ENCODE results near the gene HAP1.

Gene HAP1

GRCh38 chr17:41773731-41774193 lies 39.3 kb upstream of the HAP1 start:
- ATAC-seq (ENCODE audit: low read depth) (no peak), DNase-seq (ENCODE audit: low spot score) (no peak)
- Histone ChIP-seq H3K27me3 (ENCODE audit: insufficient read depth, poor library complexity, severe bottlenecking) (no peaks in the 10 kb centered on the region), H3K36me3 (ENCODE audit: low read depth) (peaks cover 71% of the 10 kb centered on the region), H3K4me1 (ENCODE audit: insufficient read depth, poor library complexity, severe bottlenecking) (peaks cover 67% of the 10 kb centered on the region), H3K9me3 (ENCODE audit: severe bottlenecking) (no peaks in the 10 kb centered on the region), H3K27ac (ENCODE audit: poor library complexity, severe bottlenecking) (peak overlapping the region; percentile 94), H3K4me3 (ENCODE audit: severe bottlenecking) (no peak overlapping the region)
- TF ChIP-seq CTCF (IDR thresholded peaks at IDR 0.05; ENCODE audit: poor library complexity, severe bottlenecking): no peak

- Histone ChIP-seq H3K4me3 (ENCODE audit: severe bottlenecking) (no peak overlapping the region), H3K9me3 (ENCODE audit: severe bottlenecking) (no peaks in the 10 kb centered on the region), H3K27ac (ENCODE audit: poor library complexity, severe bottlenecking) (peak overlapping the region; percentile 94), H3K4me1 (ENCODE audit: insufficient read depth, poor library complexity, severe bottlenecking) (peaks cover 61% of the 10 kb centered on the region), H3K27me3 (ENCODE audit: insufficient read depth, poor library complexity, severe bottlenecking) (no peaks in the 10 kb centered on the region), H3K36me3 (ENCODE audit: low read depth) (peaks cover 77% of the 10 kb centered on the region)
- peak; percentile 97 for DNase-seq (ENCODE audit: low spot score)
- peak; percentile 83 for ATAC-seq (ENCODE audit: low read depth)
- no peak for TF ChIP-seq CTCF (IDR thresholded peaks at IDR 0.05; ENCODE audit: poor library complexity, severe bottlenecking)
Observed at GRCh38 chr17:41773190-41773588, 38.7 kb upstream of the HAP1 start.

- Histone ChIP-seq H3K36me3 (ENCODE audit: low read depth) (peaks cover 82% of the 10 kb centered on the region), H3K9me3 (ENCODE audit: severe bottlenecking) (no peaks in the 10 kb centered on the region), H3K27ac (ENCODE audit: poor library complexity, severe bottlenecking) (peak overlapping the region; percentile 94), H3K27me3 (ENCODE audit: insufficient read depth, poor library complexity, severe bottlenecking) (no peaks in the 10 kb centered on the region), H3K4me3 (ENCODE audit: severe bottlenecking) (no peak overlapping the region), H3K4me1 (ENCODE audit: insufficient read depth, poor library complexity, severe bottlenecking) (peaks cover 56% of the 10 kb centered on the region)
- no peak for TF ChIP-seq CTCF (IDR thresholded peaks at IDR 0.05; ENCODE audit: poor library complexity, severe bottlenecking)
- DNase-seq (ENCODE audit: low spot score) (no peak), ATAC-seq (ENCODE audit: low read depth) (no peak)
Observed at GRCh38 chr17:41772586-41773189, 38.2 kb upstream of the HAP1 start.

GRCh38 chr17:41772218-41772585 lies 37.8 kb upstream of the HAP1 start:
- peak; percentile 54 for ATAC-seq (ENCODE audit: low read depth)
- no peaks in the 10 kb centered on the region for H3K9me3 ChIP-seq (ENCODE audit: severe bottlenecking)
- H3K27ac ChIP-seq (ENCODE audit: poor library complexity, severe bottlenecking): peak overlapping the region; percentile 94
- H3K36me3 ChIP-seq (ENCODE audit: low read depth): peaks cover 85% of the 10 kb centered on the region
- no peaks in the 10 kb centered on the region for H3K27me3 ChIP-seq (ENCODE audit: insufficient read depth, poor library complexity, severe bottlenecking)
- DNase-seq (ENCODE audit: low spot score): peak; percentile 88
- no peak overlapping the region for H3K4me3 ChIP-seq (ENCODE audit: severe bottlenecking)
- peaks cover 52% of the 10 kb centered on the region for H3K4me1 ChIP-seq (ENCODE audit: insufficient read depth, poor library complexity, severe bottlenecking)
- no peak for TF ChIP-seq CTCF (IDR thresholded peaks at IDR 0.05; ENCODE audit: poor library complexity, severe bottlenecking)
